Left lung (tissue), 10 donors: Measurements from ENCODE around the gene ARFRP1. TPM values are rescaled to one million over a fixed set of nuclear protein-coding genes. Genes with fewer than 3 reads are reported as not detected.

Experiments used
- ATAC-seq: fragments of 200-7000 bp; cut with Tn5 transposase; one replicate; pipeline ENCODE4 v1.9.1; 2020; ENCODE audit warnings: moderate library complexity
- DNase-seq, 4 donors: peaks; one replicate each; pipeline ENCODE4 v3.0.0-alpha.2; 2013 to 2020
- H3K27ac ChIP-seq, 2 donors: fragments of 200-600 bp; sonication (generic) in 1 of 2; one replicate each; pipeline versions ENCODE4 v1.5.0 to v1.8.0; 2020 to 2021
- H3K27me3 ChIP-seq, 2 donors: fragments of 200-600 bp; sonication (generic) in 1 of 2; one replicate each; pipeline versions ENCODE4 v1.5.0 to v1.8.0; 2020 to 2021
- H3K36me3 ChIP-seq, 2 donors: fragments of 200-600 bp; sonication (generic) in 1 of 2; one replicate each; pipeline versions ENCODE4 v1.5.0 to v1.8.0; 2020 to 2021
- H3K4me1 ChIP-seq, 2 donors: fragments of 200-600 bp; one replicate each; pipeline ENCODE4 v1.8.0; 2021
- H3K4me3 ChIP-seq, 2 donors: fragments of 200-600 bp; sonication (generic) in 1 of 2; one replicate each; pipeline versions ENCODE4 v1.5.0 to v1.8.0; 2020 to 2021; ENCODE audit warnings: mild to moderate bottlenecking in 1 of 2
- H3K9me3 ChIP-seq, 2 donors: fragments of 200-600 bp; sonication (generic) in 1 of 2; one replicate each; pipeline versions ENCODE4 v1.5.0 to v1.8.0; 2020 to 2021
- intact Hi-C, 2 donors: fragments of 100-400 bp; cut with DNase I; formaldehyde crosslinking; loops; one replicate each; pipeline versions ENCODE4 v1.11.2 to v1.14.2; 2022
- polyA plus RNA-seq, 6 donors: library from polyadenylated mRNA; unstranded; fragments of 120-200 nt; gene quantifications; one replicate each; pipeline ENCODE4 v1.2.1, GENCODE V29; 2013; ENCODE audit not compliant: insufficient read length in 6 of 6
- total RNA-seq, 2 donors: library from RNA; stranded (reverse); fragmentation: NEBNext Ultra II Directional; extraction: Animal tissue kit (Norgen Biotek cat#: 25700); gene quantifications; one replicate each; pipeline ENCODE4 v1.2.1, GENCODE V29; 2021
- TF ChIP-seq, protein P1 (sequence below), 2 donors: fragments of 200-600 bp; sonication (generic) in 1 of 2; IDR thresholded peaks; one replicate each; pipeline versions ENCODE4 v1.5.0 to v1.8.0; 2021; ENCODE audit warnings: antibody characterized with exemption in 2 of 2
- donor health status: DM: no; HTN: yes; CAD: no.
- donor health status: DM: no; HTN: no; CAD: no.

ARFRP1 gene
- total and polyA plus RNA-seq, 8 donors = 29.1 to 46.9 (median 32.8) TPM

DNA sequence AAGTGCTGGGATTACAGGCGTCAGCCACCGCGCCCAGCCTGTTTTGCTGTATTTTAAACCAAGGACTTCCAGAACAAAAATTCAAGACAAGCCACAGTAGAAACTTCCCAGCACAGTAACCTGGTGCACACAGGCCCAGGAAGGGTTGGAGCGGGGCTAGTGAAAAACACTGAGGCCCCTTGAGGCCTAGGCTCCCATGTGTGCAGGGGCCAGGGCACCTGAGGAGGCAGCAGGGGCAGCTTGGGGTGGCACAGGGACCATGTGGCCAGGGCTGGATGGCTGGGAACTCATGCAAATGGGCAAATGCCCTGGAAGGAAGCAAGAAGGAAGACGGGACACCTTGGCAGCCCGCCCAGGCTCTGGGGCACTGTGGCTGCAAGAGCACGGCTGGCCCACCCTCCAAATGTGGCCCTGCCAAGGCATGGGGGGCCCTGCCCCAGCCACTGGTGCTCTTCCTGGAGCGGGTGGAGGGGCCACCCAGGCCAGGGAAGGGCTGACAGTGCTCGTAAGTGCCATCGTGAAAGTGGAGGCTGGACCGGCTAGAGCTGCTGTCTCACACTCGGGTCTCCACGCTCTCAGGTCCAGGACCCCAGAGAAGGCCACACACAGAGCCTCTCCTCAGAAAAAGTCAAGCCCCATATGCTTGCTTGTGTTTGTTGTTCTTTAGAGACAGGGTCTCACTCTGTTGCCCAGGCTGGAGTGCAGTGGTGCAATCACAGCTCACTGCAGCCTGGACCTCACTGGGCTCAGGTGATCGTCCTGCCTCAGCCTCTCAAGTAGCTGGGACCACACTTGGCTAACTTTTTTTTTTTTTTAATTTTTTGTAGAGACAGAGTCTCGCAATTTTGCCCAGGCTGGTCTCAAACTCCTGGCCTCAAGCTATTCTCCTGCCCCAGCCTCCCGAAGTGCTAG, 42.1 kb upstream of the ARFRP1 start:
- ATAC-seq (no peak), DNase-seq (peak in 1 of 4 donors; percentile 56)
- Histone ChIP-seq H3K36me3 (peaks cover 0 to 11% of the 10 kb centered on the region in 2 donors), H3K4me1 (no peaks in the 10 kb centered on the region), H3K27me3 (no peaks in the 10 kb centered on the region), H3K27ac (no peak overlapping the region), H3K4me3 (no peak overlapping the region), H3K9me3 (no peaks in the 10 kb centered on the region)
- TF ChIP-seq, protein P1, sequence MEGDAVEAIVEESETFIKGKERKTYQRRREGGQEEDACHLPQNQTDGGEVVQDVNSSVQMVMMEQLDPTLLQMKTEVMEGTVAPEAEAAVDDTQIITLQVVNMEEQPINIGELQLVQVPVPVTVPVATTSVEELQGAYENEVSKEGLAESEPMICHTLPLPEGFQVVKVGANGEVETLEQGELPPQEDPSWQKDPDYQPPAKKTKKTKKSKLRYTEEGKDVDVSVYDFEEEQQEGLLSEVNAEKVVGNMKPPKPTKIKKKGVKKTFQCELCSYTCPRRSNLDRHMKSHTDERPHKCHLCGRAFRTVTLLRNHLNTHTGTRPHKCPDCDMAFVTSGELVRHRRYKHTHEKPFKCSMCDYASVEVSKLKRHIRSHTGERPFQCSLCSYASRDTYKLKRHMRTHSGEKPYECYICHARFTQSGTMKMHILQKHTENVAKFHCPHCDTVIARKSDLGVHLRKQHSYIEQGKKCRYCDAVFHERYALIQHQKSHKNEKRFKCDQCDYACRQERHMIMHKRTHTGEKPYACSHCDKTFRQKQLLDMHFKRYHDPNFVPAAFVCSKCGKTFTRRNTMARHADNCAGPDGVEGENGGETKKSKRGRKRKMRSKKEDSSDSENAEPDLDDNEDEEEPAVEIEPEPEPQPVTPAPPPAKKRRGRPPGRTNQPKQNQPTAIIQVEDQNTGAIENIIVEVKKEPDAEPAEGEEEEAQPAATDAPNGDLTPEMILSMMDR (IDR thresholded peaks at IDR 0.05) = no peak
- intact Hi-C loops = no loop called here

DNA sequence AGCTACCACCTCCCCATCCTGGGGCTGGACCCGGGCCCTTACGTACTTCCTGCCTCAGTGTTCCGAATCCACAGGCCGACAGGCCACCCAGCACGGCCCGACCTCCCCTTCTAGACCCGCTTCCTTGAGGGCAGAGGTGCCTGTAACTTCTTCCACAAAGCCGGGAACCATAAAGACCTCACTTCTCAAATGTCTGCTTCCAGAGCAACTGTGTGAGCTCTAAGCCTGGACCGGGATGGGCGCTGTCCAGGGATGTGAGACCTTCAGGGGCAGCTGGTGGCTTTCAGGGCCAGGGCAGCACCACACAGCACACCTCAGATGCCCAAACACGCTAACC, 41.1 kb upstream of the ARFRP1 start:
- TF ChIP-seq, protein P1 (IDR thresholded peaks at IDR 0.05) = no peak
- no peak overlapping the region for H3K27ac ChIP-seq
- peaks cover 0 to 12% of the 10 kb centered on the region in 2 donors for H3K36me3 ChIP-seq

DNA sequence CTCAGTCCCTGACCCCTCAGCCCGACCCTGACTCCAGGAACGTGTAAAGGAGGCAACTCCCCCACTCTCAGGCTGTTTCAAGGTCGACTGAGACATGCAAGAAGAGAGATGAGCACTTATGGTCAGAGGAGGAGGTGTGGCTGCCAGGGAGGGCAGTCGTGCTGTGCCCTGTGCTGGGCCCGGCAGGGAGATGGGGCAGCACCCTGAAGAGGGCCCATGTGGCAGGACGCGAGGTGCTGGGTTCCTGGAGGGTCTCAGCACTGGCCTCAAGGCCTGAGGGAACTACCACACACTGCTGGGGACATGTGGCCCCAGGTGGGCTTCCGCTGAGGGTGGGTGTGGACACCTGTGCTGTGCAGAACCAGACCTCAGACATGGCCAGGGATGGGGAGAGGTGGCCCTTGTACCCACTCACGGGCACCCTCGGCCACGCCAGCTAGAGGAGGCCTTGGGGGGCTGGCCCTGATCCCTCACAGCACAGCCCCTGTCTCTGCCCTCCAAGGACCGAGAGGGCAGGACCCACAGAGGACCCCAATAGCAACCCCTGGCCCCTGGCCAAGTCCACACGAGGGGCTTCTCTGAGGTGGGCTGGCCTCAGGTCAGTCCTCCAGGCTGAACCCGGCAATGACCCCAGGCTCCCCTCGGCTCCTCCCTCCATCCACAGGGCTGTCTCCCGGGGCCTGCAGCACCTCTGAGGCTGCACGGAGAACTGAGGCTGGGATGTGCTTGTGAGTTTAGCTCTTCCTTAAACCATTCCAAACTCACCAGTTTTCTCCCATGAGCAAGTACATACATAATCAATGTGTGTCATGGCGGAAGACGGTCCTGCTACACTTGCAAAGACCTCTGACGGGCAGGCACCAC, 40.5 kb upstream of the ARFRP1 start:
- DNase-seq = peak in 1 of 4 donors; percentile 66
- peaks cover 0 to 18% of the 10 kb centered on the region in 2 donors for H3K36me3 ChIP-seq
- intact Hi-C loops = no loop called here

More for the DNA sequence above, 41.1 kb upstream of the ARFRP1 start:
- DNase-seq (peak in 1 of 4 donors; percentile 54), ATAC-seq (no peak)
- Histone ChIP-seq H3K4me3 (no peak overlapping the region), H3K9me3 (no peaks in the 10 kb centered on the region), H3K4me1 (no peaks in the 10 kb centered on the region), H3K27me3 (no peaks in the 10 kb centered on the region)
- intact Hi-C loops = no loop called here

DNA sequence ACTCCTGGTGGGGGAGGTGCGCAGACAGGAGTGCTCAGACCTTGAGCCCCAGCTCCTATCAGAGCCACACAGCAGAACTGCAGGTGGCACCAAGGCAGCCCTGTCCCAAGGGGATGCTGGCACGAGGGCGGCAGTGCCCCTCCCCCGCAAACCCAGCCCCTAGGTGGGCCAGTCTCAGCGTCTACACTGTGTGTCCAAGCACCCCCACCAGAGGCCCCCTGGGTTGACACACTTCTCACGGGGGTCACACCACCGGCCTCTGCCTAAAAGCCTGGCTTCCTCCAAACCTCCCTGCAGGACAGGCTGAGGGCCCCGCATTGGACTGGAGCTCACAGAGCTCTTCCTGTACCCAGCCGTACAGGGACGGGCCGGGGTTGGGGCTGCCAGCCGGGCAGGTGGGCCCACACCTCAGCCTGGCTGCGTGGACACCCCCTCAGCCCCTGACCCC, 39.9 kb upstream of the ARFRP1 start:
- Histone ChIP-seq H3K27me3 (no peaks in the 10 kb centered on the region), H3K4me3 (no peak overlapping the region), H3K9me3 (no peaks in the 10 kb centered on the region), H3K36me3 (peaks cover 0 to 25% of the 10 kb centered on the region in 2 donors), H3K4me1 (no peaks in the 10 kb centered on the region), H3K27ac (no peak overlapping the region)
- intact Hi-C loops = no loop called here
- DNase-seq (no peak), ATAC-seq (no peak)
- TF ChIP-seq, protein P1 (IDR thresholded peaks at IDR 0.05) = no peak

More for the DNA sequence above, 40.5 kb upstream of the ARFRP1 start:
- H3K27me3 ChIP-seq = no peaks in the 10 kb centered on the region
- H3K4me1 ChIP-seq = no peaks in the 10 kb centered on the region
- ATAC-seq = no peak
- TF ChIP-seq, protein P1 (IDR thresholded peaks at IDR 0.05) = no peak
- H3K27ac ChIP-seq = no peak overlapping the region
- H3K9me3 ChIP-seq = no peaks in the 10 kb centered on the region
- no peak overlapping the region for H3K4me3 ChIP-seq
